Neural cell (in vitro differentiated cells): ENCODE measurements around the gene ZNF772.

Source experiments
- CTCF ChIP-seq: fragments of 450-650 bp; IDR thresholded peaks from 2 replicates; pipeline ENCODE4 v1.5.1; 2014; ENCODE audit warnings: antibody characterized with exemption, mild to moderate bottlenecking, moderate library complexity; ENCODE audit not compliant: poor library complexity, severe bottlenecking
- EZH2 ChIP-seq: fragments of 200-600, 300-800 bp; shearing (Covaris generic), sonication (generic); IDR thresholded peaks from 2 replicates; pipeline ENCODE4 v1.6.1; 2014; ENCODE audit warnings: antibody characterized with exemption, low read length, borderline replicate concordance, mild to moderate bottlenecking; ENCODE audit not compliant: insufficient read depth, poor library complexity, severe bottlenecking
- MXI1 ChIP-seq: fragments of 450-650 bp; conservative IDR thresholded peaks from 2 replicates; pipeline ENCODE4 v1.6.1; 2014; ENCODE audit warnings: antibody characterized with exemption, mild to moderate bottlenecking; ENCODE audit not compliant: poor library complexity, severe bottlenecking
- SMC3 ChIP-seq: fragments of 450-650 bp; conservative IDR thresholded peaks from 2 replicates; pipeline ENCODE4 v1.6.1; 2014; ENCODE audit warnings: antibody characterized with exemption, mild to moderate bottlenecking, moderate library complexity; ENCODE audit not compliant: poor library complexity
- TAF1 ChIP-seq: IDR thresholded peaks from 2 replicates; pipeline ENCODE4 v1.6.1; 2012; ENCODE audit warnings: low read depth
- TF ChIP-seq, protein P1 (sequence below): IDR thresholded peaks from 2 replicates; pipeline ENCODE4 v1.6.1; 2012; ENCODE audit warnings: borderline replicate concordance

DNA sequence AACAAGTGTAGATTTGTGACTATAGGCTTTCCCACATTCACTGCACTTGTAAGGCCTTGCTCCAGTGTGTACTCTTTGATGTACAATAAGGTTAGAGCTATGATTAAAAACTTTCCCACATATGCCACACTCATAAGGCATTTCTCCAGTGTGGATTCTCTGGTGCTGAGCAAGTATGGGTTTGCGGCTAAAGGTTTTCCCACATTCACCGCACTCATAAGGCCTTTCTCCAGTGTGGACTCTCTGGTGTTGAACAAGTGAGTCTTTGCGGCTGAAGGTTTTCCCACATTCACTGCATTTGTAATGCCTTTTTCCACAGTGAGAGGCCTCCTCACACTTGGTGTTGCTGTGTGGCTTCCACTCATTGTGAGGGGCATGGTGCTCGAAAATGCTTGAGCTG, 3.7 kb downstream of the ZNF772 start:
- TF ChIP-seq, protein P1, sequence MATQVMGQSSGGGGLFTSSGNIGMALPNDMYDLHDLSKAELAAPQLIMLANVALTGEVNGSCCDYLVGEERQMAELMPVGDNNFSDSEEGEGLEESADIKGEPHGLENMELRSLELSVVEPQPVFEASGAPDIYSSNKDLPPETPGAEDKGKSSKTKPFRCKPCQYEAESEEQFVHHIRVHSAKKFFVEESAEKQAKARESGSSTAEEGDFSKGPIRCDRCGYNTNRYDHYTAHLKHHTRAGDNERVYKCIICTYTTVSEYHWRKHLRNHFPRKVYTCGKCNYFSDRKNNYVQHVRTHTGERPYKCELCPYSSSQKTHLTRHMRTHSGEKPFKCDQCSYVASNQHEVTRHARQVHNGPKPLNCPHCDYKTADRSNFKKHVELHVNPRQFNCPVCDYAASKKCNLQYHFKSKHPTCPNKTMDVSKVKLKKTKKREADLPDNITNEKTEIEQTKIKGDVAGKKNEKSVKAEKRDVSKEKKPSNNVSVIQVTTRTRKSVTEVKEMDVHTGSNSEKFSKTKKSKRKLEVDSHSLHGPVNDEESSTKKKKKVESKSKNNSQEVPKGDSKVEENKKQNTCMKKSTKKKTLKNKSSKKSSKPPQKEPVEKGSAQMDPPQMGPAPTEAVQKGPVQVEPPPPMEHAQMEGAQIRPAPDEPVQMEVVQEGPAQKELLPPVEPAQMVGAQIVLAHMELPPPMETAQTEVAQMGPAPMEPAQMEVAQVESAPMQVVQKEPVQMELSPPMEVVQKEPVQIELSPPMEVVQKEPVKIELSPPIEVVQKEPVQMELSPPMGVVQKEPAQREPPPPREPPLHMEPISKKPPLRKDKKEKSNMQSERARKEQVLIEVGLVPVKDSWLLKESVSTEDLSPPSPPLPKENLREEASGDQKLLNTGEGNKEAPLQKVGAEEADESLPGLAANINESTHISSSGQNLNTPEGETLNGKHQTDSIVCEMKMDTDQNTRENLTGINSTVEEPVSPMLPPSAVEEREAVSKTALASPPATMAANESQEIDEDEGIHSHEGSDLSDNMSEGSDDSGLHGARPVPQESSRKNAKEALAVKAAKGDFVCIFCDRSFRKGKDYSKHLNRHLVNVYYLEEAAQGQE: no peak
- TF ChIP-seq MXI1 (no peak), CTCF (no peak), EZH2 (no peak), TAF1 (no peak), SMC3 (no peak)
